HG03575 (cell line): ENCODE data around the gene NME5.
"Not testable (repeated sequence)": the region's sequence is repeated elsewhere in the genome, so short reads cannot be mapped to it uniquely, and the experiment has no call there.

Experiments used
- ATAC-seq: cut with Tn5 transposase; IDR thresholded peaks from one replicate; pipeline ENCODE4 v1.9.1; 2021; ENCODE audit not compliant: unreplicated experiment, insufficient number of reproducible peaks, low FRiP score; ENCODE audit errors: extremely low read depth

Gene NME5, protein sequence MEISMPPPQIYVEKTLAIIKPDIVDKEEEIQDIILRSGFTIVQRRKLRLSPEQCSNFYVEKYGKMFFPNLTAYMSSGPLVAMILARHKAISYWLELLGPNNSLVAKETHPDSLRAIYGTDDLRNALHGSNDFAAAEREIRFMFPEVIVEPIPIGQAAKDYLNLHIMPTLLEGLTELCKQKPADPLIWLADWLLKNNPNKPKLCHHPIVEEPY

DNA sequence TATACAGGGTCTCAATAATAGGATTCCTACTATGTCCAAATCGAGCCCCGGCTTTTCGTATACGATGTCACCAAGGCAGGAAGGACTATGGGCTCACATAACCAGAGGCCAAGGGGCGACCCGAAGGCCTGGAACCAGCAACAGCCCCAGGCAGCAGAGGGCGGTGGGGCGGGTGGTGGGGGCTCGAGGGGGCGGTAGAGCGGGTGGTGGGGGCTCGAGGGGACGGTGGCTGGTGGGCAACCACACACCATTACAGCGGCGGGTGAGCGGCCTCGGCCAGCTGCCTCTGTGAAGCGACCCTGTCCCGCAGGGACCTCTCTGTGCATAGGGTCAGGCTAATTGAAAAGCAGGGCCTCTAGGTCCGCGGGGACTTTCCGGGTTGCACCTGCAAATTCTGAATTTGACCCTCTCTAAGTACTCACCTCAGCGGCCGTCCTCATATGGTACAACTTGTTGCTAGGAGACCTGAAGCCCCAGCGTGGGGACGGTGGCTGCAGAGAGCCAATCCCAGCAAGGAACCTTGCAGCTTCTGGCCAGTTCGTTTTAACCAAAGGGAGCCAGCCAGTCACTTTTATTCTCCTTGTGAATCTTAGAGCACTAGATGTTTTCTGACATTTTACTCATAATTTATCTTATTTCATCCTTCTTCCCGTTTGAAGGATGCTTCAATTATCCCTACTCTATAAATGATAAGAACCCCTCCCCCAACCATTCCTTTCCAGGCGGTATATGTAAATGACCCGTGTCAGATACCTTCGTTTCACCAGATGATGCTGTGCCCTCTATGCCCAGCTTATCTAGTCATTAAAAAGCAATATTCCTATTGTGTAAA, at the start of gene NME5:
NME5 (minus strand) TSS at position 480 of the 832 bp plus-strand sequence. CDS start 648 bp downstream, outside the sequence.
- ATAC-seq: no peak

DNA sequence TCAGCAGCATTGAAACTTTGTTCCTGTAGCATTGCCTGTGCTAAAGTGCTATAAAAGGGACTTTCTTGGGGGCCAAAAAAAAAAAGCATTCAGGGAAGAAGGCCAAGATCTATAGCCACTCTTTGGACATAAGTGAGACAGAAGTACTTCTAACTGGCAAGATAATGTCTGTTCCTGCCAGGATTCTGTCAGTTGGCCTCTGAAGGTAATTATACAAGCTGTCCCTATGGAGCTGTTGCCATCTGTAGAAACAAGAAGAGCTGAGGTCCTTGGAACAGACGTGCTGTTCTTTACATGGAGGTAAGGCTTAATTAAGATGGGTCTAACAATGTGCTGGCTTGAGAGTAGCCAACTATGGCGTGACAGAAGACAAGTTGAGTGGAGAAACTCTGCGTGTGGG, 49.4 kb upstream of the NME5 start:
- no peak for ATAC-seq

DNA sequence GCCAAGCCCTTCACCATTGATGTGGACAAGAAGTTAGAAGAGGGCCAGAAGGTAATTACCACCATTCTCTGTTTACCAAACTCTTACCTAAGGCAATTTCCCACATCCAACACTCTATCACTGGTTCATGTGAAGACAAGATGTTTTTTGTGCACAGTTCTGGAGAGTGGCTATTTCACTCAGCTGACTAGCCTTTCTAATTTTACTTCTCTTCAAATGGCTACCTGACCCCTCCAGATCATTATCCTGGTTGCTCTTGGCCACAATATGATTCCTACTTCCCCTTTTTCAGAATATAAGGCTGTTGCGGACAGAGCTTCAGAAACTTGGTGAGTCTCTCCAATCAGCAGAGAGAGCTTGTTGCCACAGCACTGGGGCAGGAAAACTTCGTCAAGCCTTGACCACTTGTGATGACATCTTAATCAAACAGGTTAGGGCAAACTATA, 46.8 kb upstream of the NME5 start:
- no peak for ATAC-seq

DNA sequence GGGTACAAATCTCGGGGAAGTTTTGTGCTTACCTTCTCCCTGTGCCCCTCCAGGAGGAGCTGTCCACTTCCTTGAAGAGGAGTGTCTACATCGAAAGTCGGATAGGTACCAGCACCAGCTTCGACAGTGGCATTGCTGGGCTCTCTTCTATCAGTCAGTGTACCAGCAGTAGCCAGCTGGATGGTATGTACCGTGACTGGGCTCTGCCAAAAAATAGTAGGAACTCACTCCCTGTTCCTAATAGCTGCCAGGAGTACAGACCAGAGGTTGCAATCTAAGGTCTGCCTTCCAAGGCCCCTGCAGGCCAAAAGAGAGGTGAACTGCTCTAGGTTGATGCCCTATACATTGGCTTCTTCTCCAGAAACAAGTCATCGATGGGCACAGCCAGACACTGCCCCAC, 43.6 kb upstream of the NME5 start:
- no peak for ATAC-seq

DNA sequence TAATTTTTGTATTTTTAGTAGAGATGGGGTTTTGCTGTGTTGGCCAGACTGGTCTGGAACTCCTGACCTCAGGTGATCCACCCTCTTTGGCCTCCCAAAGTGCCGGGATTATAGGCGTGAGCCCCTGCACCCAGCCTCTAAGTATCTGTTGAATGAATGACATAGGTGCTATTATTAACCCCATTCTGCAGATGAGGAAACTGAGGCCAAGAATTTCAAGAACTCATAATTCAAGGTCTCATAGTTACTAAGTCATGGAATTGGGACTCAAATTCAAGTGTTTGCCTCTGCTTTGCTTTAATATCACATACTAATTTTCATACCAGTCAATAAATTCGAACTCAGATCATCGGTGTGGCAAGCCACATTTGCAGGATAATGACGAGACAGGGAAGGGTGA, 41.6 kb upstream of the NME5 start:
- ATAC-seq: no peak

DNA sequence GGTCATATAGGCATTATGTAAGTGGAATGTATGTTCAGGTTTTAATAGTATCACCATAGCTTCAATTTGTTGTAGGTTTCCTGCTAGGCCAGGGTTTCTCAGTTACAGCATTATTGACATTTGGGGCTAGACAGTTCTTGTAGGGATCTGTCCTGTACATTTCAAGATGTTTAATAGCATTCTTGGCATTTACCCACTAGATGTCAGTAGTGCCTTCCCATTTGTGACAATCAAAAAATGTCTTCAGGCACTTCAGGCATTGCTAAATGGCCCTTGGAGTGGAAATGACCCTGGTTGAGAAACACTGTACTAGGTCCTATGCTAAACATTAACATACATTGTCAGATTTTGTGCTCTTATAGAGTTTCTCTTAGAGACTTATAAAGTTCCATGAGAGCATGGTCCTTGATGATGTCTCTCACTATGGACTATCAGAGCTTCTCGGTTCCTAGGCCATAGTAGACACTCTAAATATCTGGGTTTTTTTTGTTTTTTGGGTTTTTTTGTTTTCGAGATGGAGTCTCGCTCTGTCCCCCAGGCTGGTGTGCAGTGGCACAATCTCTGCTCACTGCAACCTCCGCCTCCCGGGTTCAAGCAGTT, 41.1 kb upstream of the NME5 start:
- no peak for ATAC-seq

DNA sequence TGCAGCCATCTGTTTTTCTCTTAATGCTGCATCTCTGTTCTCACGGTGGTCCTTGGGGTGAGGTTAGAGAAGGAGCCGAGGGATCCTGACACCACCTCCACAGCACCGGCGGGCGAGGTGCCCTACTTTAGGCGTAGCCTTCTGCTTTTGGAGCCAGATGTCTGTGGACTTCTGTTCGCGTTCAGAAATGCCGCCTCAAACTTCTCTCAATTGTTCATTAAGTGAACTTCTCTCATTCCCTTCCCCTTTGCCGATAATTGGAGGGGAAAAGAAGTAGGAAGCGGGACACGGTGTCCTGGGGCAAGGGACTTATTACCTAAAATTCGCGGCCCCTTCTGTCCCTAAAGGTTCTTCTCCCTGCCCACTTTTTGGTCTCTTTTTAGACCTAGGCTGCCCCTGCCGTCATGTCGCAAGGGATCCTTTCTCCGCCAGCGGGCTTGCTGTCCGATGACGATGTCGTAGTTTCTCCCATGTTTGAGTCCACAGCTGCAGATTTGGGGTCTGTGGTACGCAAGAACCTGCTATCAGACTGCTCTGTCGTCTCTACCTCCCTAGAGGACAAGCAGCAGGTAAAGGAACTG, 40.1 kb upstream of the NME5 start:
- ATAC-seq: no peak

DNA sequence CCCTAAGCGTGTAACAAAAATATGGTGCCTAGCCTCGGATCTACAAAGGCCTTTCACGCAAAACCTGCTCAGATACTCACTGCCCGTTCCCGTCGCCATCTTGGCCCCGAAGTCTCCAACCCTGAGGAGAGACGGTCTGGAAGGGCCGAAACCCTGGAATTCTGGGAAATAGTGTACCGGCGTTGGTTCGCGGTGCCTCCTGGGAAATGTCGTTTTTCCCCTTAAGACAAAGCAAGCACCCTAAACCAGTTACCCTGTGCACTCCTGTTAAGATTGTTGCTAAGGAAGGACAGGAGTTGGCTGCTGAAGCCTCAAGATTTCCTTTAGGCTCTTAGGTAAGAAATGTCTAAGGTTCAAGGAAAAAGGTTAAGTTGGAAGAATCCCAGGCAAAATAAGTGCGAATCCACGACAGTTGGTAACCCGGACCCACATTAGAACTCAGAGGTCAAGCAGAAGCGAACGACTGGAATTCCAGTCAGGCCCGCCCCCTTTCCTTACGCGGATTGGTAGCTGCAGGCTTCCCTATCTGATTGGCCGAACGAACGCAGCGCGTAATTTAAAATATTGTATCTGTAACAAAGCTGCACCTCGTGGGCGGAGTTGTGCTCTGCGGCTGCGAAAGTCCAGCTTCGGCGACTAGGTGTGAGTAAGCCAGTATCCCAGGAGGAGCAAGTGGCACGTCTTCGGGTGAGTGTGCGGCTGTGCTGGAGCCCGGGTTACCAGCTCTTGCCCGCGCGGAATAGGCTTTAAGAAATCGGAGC, 39.5 kb upstream of the NME5 start, which contains the start of the genes BRD8 and KIF20A:
BRD8 (minus strand) TSS at position 115 of the 761 bp plus-strand sequence; CDS start at position 99, 16 bp downstream.
KIF20A (plus strand) TSS at position 597 of the 761 bp plus-strand sequence. CDS start 569 bp downstream, outside the sequence.
- peak; percentile 58 for ATAC-seq

DNA sequence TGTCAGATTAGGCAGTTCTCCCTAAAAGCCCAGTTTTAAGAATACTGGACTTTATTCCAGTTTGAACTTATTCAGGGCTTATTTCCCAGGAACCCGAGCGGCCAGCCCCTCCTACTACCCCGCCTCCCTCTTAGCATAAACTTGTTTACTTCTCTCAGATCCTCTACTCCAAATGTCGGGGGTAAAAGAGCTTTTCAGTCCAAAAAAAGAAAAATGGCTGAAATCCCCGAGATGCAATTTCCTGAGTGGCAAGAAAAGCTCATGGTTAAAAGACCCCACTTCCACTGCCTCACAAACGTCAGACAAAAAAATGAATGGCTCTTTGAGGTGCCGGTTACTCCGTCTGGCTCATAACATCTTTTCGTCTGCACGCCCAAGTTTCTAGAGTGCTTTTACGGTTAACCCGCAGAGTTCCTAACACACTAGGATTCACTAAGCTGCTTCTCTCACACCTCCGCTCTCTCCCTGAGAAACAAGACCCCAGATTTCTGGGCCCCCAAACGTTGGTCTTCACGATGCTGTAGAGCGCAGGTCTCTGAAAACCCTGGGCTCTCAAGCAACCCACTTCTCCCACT, 38.8 kb upstream of the NME5 start:
- no peak for ATAC-seq

DNA sequence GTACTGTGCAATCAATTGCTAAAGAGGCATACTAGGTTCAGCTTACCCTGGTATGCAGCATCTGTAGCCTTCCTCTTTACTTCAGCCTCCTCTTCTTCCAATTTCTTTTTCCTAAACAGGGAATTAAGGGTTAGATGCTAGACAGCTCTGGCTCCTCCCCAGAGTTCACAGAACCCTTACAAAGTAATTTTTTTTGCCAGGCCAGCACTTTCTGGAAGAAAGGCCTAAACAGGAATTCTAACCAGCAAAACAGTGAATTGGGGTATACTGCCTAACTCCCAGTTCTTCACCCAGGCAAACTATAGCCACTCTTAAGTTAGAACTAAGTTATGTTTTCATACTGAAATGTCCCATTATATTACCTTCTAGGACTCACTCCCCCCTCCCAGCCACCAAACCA, 31.1 kb upstream of the NME5 start:
- no peak for ATAC-seq

DNA sequence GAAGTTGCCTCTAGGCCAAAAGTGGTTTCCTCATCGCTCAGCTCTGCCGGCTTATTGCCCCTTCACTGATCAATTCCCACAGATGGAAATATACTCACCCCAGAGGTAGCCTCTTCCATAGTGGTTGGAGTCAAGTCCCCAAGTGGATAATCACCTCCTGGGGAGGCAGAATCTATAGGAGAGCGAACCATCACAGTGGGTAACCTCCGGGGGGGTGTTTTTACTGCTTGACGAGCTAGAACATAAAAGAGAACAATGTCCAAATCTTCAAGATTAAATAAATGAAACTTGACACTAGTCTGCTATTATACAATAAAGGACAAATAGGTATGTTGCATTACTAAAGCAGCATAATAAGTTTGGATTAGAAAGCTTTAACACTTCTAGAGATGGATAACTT, 29.9 kb upstream of the NME5 start:
- ATAC-seq: no peak

DNA sequence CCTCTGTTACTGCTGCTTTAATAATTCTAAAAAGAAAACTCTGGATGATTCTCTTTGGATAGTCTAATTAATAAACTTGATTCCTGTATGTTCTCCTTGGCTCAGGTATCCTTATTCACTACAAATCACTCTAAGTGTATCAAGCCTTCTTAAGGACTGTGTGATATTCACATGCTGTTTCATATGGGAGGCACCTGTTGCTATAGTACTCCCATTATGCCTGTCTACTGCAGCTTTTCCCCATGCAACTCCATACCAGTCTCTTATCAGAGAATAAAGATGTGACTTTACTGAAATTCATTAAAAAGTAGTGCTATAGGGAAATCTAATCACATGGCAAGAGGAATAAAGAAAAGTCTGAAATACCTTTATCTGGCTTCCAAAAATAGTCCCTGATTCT, 24.5 kb upstream of the NME5 start:
- ATAC-seq: no peak

DNA sequence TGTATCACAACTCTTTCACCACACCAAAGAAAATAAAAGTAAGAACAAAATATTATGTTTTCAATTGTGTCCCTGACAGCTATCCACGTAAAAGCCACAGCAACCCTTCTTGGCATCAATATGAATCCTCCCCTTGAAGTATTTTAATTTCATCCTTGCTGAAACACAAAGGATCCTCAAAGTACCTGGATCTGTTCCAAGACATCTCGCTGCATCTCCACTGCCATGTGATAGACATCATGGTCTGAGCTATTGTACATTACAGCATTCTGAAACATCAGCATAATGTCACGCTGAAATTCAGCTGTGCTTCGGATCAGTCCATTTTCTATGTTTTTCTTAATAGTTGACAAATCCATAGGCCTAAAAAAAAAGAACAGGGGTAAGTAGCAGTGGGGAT, 21.5 kb upstream of the NME5 start:
- no peak for ATAC-seq

DNA sequence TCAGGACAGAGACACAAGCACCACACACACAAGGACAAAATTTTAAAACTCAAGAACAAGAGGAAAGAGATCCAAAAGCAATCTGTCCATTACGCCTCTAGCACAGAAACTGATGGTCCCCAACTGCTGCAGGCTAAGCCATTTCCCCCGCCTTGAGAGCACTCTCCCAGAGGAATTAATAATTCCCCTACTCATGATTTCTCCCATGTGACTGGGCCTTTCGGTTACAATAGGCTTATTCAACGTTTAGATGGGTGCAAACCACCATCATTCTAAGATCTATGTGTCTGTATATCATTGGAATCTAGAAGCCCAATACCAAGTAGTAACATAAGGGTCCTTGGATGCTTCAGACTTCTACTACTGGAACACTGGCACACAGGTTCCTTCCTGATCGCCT, 20.4 kb upstream of the NME5 start:
- ATAC-seq: no peak

DNA sequence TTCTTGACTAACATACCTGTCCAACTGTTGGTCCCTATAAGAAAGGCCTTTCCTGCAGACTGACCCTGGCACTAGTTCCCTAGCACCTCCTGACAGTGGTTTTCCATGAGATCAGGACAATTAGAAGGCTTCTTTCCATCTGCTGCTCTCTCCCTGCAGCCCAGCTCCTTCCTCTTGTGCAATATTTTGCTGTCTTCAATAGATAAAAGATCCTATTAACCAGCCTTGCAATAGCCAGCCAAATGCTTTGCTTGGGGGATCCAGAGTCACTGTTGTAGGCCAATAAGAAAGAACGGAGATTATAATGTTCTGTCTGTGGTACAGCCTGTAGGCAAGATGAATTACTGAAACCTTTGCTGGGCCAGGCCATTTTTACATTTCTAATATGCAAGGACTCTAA, 18.4 kb upstream of the NME5 start:
- ATAC-seq: no peak

DNA sequence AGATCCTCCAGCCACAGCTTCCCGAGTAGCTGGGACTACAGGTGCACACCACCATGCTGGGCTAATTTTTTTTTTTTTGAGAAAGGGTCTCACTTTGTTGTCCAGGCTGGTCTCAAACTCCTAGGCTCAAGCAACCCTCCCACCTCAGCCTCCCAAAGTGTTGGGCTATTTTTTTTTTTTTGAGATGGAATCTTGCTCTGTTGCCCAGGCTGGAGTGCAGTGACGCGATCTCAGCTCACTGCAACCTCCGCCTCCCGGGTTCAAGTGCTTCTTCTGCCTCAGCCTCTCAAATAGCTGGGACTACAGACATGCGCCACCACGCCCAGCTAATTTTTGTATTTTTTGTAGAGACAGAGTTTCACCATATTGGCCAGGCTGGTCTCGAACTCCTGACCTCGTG, 16.7 kb upstream of the NME5 start:
- not testable (repeated sequence) for ATAC-seq

DNA sequence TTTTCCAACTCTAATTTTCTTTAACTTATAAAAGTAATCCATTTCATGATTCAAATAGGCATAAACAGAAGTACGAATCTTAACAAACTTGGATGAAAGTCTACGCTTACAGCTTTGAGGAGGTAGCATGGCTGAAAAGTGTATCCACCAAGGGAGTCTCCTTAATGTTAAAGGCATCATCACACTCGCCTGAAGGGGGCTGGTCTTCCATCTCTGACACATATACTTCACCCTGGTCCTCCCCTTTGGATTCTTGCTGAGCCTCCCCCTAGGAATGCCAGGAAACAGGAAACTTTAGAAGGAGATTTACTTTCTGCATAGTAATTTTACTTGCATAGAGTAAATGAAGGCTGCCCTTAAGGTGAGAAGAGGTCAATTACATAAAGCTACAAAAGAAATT, 10.3 kb upstream of the NME5 start:
- ATAC-seq: no peak

DNA sequence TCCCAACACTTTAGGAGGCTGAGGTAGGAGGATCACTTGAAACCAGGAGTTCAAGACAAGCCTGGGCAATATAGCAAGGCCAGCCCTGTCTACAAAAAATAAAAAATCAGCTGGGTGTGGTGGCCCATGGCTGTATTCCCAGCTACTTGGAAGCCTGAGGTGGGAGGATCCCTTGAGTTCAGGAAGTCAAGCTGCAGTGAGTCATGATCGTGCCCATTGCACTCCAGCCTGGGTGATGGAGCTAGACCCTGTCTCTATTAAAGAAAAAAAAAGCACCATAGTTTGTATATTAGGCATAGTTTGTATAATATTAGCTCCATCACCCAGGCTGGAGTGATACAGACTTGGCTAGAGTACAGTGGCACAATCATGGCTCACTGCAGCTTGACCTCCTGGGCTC, 9.6 kb upstream of the NME5 start:
- no peak for ATAC-seq

DNA sequence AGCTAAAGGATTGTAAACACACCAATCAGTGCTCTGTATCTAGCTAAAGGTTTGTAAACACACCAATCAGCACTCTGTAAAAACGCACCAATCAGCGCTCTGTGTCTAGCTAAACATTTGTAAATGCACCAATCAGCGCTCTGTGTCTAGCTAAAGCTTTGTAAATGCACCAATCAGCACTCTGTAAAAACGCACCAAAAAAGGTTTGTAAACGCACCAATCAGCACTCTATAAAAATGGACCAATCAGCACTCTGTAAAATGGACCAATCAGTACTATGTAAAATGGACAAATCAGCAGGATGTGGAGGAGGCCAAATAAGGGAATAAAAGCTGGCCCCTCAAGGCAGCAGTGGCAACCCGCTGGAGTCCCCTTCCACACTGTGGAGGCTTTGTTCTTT, 4.3 kb upstream of the NME5 start:
- ATAC-seq: not testable (repeated sequence)
